GM12865 (cell line): ENCODE data around the gene SPATA13.

Experiments used
- DNase-seq: peaks from one replicate; pipeline ENCODE4 v3.0.0; 2010; ENCODE audit warnings: low read depth
- H3K4me3 ChIP-seq: 2 replicates; pipeline ENCODE4 v1.5.1; 2011; ENCODE audit warnings: mild to moderate bottlenecking, low read depth, low read length, control low read depth
- TF ChIP-seq, protein P1 (sequence below): IDR thresholded peaks from 2 replicates; pipeline ENCODE4 v1.5.1; 2011; ENCODE audit warnings: low read length, control low read depth, low read depth, inconsistent platforms; ENCODE audit not compliant: insufficient read depth; ENCODE audit errors: missing control alignments

SPATA13 gene

DNA sequence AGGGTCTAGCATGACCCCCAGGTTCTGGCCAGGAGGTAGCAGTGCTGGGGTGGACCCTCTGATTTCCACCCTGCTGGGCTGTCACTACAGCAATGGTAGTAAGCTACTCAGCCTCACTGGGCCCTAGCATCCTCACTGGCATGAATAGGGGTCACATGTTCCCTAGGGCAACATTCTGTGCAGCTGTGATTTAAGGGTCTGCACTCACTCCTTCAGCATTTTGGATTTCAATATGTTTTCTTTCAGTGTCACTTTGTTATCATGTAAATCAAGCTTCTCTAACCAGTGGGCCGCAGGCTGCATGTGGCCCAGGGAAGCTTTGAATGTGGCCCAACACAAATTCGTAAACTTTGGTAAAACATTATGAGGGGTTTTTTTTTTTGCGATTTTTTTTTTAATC is 57.8 kb downstream of the SPATA13 start:
- H3K4me3 ChIP-seq, result no peak overlapping the region
- TF ChIP-seq, protein P1, sequence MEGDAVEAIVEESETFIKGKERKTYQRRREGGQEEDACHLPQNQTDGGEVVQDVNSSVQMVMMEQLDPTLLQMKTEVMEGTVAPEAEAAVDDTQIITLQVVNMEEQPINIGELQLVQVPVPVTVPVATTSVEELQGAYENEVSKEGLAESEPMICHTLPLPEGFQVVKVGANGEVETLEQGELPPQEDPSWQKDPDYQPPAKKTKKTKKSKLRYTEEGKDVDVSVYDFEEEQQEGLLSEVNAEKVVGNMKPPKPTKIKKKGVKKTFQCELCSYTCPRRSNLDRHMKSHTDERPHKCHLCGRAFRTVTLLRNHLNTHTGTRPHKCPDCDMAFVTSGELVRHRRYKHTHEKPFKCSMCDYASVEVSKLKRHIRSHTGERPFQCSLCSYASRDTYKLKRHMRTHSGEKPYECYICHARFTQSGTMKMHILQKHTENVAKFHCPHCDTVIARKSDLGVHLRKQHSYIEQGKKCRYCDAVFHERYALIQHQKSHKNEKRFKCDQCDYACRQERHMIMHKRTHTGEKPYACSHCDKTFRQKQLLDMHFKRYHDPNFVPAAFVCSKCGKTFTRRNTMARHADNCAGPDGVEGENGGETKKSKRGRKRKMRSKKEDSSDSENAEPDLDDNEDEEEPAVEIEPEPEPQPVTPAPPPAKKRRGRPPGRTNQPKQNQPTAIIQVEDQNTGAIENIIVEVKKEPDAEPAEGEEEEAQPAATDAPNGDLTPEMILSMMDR, result no peak
- no peak for DNase-seq

DNA sequence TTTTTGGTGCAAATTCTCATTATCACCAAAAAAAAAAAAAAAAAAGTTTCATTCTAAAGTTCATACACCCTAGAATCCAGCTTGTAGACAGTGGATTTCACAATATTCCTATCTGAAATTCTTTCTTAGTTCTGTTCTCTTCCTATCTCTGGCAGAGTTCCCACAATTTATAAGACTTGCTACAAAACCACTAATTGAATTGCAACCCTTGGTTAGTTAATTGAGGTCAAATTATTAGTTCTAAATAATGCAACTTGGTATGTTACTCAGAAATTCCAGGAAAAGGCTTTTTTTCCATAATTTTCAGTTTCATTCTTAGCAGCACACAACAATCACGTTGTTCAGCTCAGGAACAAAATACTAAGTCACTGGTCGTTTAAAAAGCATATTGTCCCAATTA is 58.5 kb downstream of the SPATA13 start:
- no peak overlapping the region for H3K4me3 ChIP-seq
- TF ChIP-seq, protein P1, result no peak
- no peak for DNase-seq

DNA sequence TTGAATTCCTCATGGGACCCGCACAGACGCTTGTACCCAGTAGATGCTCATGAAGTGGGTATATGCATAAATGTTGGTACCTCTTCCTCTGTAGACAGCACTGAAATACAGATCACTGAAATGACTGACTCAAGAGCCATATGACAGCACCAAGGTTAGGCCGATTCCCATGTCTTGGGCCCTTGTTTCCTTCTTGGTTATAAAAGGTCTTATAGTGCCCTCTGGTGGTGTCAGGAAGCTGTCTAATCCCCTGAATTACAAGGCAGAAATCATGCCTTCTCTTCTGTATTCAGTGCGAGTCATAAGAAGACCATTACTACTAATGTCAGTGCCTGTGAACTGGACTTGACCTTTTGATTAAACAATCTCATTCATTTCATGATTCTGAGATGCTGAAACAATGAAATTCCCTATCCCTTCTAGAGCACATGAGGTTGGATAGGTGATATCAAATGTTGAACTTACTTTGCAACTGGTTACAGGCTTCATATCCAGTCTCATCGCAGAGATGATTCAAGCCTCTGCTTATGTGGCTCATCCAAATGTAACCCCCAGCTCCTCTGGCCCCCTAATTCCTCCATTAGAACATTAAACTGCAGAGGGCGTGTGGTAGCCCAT is 59.7 kb downstream of the SPATA13 start:
- no peak overlapping the region for H3K4me3 ChIP-seq
- DNase-seq, result peak; percentile 87
- TF ChIP-seq, protein P1, result peak; percentile 70

DNA sequence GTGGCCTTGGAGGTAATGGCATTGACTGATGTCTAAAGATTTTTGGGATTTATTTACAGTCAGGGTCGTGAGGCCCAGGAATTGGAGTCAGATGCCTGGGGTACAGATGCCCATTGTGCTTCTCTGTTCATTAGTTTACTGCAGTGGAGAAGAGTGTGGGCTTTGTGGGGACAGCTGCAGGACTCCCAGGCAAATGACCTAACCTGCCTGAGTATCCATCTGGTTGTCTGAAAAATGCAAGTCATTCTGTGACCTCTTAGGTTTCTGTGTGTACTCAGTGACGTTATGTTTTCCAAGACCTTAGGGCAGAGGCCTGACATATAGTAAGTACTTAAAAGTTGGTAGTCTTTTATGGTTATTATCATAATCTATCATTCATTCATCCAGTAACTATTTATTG is 60.5 kb downstream of the SPATA13 start:
- TF ChIP-seq, protein P1, result no peak
- no peak overlapping the region for H3K4me3 ChIP-seq
- no peak for DNase-seq

DNA sequence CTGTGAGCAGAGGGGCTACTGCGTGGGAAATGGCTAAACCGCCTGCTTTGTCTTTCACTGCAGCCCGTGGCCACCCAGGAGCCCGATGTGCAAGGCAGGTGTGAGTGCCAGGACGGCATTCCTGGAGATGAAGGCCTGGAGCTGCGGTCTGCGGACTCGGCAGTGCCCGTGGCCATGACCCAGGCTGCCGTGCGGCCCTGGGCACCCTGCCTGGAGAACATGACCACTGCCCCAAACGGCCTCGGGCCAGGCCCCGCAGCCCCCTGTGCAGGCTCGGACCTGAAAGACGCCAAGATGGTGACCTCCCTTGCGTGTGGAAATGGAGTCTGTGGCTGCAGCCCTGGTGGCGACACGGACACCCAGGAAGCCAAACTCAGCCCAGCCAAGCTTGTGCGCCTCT is 62.2 kb downstream of the SPATA13 start:
- no peak overlapping the region for H3K4me3 ChIP-seq
- TF ChIP-seq, protein P1, result no peak
- DNase-seq, result no peak

DNA sequence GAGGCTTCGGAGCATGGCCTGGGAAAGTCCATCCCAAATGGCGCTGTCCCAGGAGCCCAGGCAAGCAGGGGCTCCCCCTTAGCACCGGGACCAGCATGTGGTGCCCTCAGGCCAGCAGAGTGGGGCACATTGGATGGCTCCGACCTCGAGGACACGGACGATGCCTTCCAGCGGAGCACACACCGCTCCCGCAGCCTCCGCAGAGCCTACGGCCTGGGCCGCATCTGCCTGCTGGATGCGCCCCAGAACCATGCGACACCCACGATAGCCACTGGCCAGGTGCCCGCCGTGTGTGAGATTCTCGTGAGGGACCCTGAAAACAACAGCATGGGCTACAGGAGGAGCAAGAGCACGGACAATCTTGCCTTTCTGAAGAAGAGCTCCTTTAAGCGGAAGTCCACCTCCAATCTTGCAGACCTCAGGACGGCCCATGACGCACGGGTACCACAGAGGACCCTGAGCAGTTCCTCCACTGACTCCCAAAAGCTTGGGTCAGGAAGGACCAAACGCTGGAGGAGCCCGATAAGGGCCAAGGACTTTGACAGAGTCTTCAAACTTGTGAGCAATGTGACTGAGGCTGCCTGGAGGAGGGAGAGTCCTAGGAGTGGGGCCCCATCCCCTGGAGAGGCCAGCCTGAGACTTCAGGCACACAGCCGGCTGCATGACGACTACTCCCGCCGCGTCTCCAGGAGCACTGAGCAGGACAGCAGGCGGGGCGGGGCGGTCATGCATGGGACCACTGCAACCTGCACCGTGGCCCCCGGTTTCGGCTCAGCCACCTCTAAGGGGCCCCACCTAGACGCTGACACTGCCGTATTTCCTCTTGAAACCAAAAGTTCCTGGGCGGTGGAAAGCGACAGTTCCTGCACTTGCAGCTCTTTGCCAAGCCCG is 63.1 kb downstream of the SPATA13 start:
- TF ChIP-seq, protein P1, result no peak
- H3K4me3 ChIP-seq, result peak overlapping the region; percentile 10
- peak; percentile 80 for DNase-seq

DNA sequence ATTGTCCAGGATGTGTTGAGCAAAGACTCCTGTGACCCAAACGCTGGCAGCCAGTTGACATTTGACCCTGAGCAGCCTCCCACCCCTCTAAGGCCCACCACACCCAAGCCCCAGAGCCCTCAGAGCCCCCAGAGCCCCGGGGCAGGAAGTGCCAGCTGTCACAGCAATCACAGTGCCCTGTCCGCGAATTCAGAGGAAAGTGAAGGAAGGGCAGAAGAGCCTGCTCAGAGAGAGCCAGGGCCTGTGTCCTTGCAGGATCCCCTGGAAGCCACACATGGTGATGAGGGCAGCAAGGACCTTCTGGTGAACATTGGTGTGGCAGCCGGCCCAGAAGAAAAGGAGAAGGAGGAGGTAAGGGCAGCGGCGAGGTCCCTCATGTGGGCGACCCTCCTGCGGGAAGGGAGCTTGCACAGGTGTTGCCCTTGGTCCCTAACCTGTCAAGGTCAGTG is 63.7 kb downstream of the SPATA13 start:
- DNase-seq, result no peak
- TF ChIP-seq, protein P1, result no peak
- H3K4me3 ChIP-seq, result peak overlapping the region; percentile 10
